ENCODE results near the gene ANAPC10.

DNA sequence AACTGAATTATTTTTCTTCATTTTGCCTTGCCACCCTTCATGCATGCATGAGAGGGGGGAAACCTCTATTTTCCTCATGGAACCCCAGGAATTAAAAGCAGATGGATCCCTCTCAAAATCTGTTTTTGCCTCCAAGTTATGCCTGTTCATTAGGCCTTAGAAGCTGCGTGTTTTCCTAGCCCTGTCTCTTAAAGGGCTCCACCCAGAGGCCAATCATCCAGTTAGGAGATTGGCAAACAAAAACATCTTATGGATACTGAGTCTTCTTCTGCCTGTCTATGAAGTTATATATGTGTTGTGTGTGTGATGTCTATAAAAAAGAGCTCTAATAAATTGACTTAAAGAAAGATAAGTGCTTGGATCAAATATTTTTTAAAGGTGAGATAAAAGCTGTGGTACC, 142.9 kb downstream of the ANAPC10 start:
- TF ChIP-seq EZH2phosphoT487 (IDR thresholded peaks at IDR 0.05; ENCODE audit: borderline replicate concordance, low read length): no peak
- TF ChIP-seq, protein P1, sequence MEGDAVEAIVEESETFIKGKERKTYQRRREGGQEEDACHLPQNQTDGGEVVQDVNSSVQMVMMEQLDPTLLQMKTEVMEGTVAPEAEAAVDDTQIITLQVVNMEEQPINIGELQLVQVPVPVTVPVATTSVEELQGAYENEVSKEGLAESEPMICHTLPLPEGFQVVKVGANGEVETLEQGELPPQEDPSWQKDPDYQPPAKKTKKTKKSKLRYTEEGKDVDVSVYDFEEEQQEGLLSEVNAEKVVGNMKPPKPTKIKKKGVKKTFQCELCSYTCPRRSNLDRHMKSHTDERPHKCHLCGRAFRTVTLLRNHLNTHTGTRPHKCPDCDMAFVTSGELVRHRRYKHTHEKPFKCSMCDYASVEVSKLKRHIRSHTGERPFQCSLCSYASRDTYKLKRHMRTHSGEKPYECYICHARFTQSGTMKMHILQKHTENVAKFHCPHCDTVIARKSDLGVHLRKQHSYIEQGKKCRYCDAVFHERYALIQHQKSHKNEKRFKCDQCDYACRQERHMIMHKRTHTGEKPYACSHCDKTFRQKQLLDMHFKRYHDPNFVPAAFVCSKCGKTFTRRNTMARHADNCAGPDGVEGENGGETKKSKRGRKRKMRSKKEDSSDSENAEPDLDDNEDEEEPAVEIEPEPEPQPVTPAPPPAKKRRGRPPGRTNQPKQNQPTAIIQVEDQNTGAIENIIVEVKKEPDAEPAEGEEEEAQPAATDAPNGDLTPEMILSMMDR (IDR thresholded peaks at IDR 0.05; ENCODE audit: low read depth, low read length, poor library complexity, severe bottlenecking): no peak

Measured in DOHH2 (cell line).